Kidney epithelial cell (primary cell): ENCODE data around the gene OR51A2. TPM values are rescaled to one million over a fixed set of nuclear protein-coding genes. Genes with fewer than 3 reads are reported as not detected.
A peak's percentile ranks its signal among the peaks of the same experiment; 100 is the strongest.
"Not testable (repeated sequence)": the region's sequence is repeated elsewhere in the genome, so short reads cannot be mapped to it uniquely, and the experiment has no call there.

Experiments
- DNase-seq: peaks from one replicate; pipeline ENCODE4 v3.0.0-alpha.2; 2010; ENCODE audit warnings: low read depth
- H3K27me3 ChIP-seq: 2 replicates; pipeline ENCODE4 v1.6.0; 2011; ENCODE audit warnings: low read length; ENCODE audit not compliant: control insufficient read depth, insufficient read depth
- H3K36me3 ChIP-seq: 2 replicates; pipeline ENCODE4 v1.5.1; 2011; ENCODE audit warnings: low read length; ENCODE audit not compliant: control insufficient read depth, insufficient read depth
- H3K4me3 ChIP-seq: 2 replicates; pipeline ENCODE4 v1.5.1; 2011; ENCODE audit warnings: low read depth, mild to moderate bottlenecking, control low read depth, low read length
- total RNA-seq: library from RNA; depleted of rRNA; stranded (reverse); fragments of >200 nt; gene quantifications from 2 replicates; pipeline ENCODE4 v1.2.3, GENCODE V29; 2015
- TF ChIP-seq, protein P1 (sequence below): IDR thresholded peaks from 2 replicates; pipeline ENCODE4 v1.5.1; 2011; ENCODE audit warnings: mild to moderate bottlenecking, moderate library complexity, low read length, control low read depth, inconsistent platforms; ENCODE audit not compliant: insufficient read depth, poor library complexity, severe bottlenecking

The OR51A2 gene, protein sequence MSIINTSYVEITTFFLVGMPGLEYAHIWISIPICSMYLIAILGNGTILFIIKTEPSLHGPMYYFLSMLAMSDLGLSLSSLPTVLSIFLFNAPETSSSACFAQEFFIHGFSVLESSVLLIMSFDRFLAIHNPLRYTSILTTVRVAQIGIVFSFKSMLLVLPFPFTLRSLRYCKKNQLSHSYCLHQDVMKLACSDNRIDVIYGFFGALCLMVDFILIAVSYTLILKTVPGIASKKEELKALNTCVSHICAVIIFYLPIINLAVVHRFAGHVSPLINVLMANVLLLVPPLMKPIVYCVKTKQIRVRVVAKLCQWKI
- not detected in 2 replicates for total RNA-seq

- not testable (repeated sequence) for H3K36me3 ChIP-seq, H3K27me3 ChIP-seq, DNase-seq, H3K4me3 ChIP-seq
Observed at GRCh38 chr11:4955613-4956012, at the start of gene OR51A2. OR51A2 (minus strand) TSS chr11:4955713; CDS start chr11:4955713, 0 bp downstream.

DNA sequence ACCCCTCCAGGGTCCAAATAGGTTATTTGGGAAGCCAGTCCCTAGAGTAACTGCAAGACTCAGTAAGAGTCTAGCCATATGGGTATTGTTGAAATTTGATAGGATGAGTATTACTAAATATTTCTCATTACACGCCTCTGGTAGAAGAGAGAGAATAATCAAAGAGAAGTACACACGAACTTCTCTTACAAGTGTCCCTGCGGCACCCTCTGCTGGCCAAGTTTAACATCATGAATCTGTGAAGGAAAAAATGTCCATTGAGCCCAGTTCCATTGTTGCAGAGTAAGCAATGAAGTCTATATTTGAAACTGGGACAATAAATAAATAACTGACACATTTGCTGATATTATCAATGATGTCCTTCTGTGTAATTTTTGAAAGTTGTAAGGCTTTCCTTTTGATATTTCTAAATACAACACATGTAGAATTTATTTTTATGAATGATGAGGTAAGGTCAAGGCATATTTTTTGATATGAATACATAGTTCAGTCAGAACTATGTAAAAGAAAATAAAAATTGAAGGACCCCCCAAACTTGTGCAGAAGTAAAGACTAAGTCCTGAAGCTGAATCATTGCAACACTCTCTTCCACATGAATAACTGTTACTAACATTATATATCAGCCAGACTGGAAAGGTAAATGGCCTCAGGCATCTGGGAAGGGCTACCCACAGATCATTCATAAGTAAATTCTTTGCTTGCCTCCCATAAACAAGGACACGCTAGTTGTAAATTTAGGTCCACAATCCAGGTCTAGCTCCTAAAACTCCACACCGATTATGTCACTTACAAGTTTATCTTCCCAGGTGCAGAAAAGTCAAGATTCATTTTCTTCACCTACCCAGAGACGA, 49.1 kb upstream of the OR51A2 start:
- peak; percentile 10 for DNase-seq
- Histone ChIP-seq H3K27me3 (no peaks in the 10 kb centered on the region), H3K4me3 (no peak overlapping the region), H3K36me3 (no peaks in the 10 kb centered on the region)
- TF ChIP-seq, protein P1, sequence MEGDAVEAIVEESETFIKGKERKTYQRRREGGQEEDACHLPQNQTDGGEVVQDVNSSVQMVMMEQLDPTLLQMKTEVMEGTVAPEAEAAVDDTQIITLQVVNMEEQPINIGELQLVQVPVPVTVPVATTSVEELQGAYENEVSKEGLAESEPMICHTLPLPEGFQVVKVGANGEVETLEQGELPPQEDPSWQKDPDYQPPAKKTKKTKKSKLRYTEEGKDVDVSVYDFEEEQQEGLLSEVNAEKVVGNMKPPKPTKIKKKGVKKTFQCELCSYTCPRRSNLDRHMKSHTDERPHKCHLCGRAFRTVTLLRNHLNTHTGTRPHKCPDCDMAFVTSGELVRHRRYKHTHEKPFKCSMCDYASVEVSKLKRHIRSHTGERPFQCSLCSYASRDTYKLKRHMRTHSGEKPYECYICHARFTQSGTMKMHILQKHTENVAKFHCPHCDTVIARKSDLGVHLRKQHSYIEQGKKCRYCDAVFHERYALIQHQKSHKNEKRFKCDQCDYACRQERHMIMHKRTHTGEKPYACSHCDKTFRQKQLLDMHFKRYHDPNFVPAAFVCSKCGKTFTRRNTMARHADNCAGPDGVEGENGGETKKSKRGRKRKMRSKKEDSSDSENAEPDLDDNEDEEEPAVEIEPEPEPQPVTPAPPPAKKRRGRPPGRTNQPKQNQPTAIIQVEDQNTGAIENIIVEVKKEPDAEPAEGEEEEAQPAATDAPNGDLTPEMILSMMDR, result peak; percentile 71

DNA sequence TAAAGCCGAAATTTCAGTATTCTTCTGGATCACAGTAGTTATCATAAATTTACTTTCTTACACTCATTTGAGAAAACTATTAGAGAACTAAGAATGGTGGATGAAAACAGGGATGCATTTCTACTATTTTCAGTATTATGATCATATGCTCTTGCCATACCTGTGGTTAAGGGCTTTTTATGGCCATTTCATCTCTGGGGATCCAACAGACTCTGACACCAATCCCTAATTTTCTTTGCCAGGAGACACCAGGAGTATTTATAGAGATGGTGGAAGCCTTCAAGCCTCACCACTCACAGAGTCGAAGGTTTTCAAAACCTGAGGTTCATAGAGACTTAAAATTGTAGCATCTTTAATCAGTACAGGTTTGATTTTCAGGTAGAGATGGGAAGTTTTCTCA, 39.0 kb upstream of the OR51A2 start, which contains the start of gene OR51L1:
TSS of gene OR51L1 (plus strand) at position 301 of the 400 bp plus-strand sequence. CDS start 4,132 bp downstream, outside the sequence.
- Histone ChIP-seq H3K27me3 (no peaks in the 10 kb centered on the region), H3K36me3 (no peaks in the 10 kb centered on the region), H3K4me3 (no peak within 1 kb of the TSS)
- no peak for DNase-seq
- TF ChIP-seq, protein P1, result no peak

GRCh38 chr11:4991060-4991459, 35.5 kb upstream of the OR51A2 start:
- no peak for DNase-seq
- Histone ChIP-seq H3K36me3 (no peaks in the 10 kb centered on the region), H3K27me3 (no peaks in the 10 kb centered on the region), H3K4me3 (no peak overlapping the region)
- TF ChIP-seq, protein P1, result peak; percentile 45

- Histone ChIP-seq H3K4me3 (no peak overlapping the region), H3K36me3 (no peaks in the 10 kb centered on the region), H3K27me3 (no peaks in the 10 kb centered on the region)
- DNase-seq, result peak; percentile 78
- TF ChIP-seq, protein P1, result no peak
Observed at GRCh38 chr11:4983841-4984240, 28.3 kb upstream of the OR51A2 start.

DNA sequence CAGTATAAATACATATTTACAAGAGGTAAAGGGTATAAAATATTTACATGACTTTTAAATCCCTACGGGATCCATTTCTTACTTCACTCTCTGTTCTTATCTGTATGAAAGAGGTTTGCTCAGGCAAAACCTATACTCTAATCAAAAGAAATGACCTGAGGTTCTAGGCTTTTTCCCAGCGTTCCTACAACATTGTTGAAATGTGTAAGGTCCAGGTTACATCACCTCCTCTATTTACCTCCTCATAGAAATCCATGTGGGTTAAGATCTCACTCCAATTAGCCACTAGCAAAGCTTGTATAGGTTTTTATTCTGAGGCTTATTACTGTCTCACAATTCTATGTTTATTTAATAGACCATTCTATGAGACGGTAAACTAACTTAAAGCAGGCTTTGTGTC, 27.2 kb upstream of the OR51A2 start:
- TF ChIP-seq, protein P1, result no peak

More for the DNA sequence above, 27.2 kb upstream of the OR51A2 start:
- Histone ChIP-seq H3K36me3 (no peaks in the 10 kb centered on the region), H3K4me3 (no peak overlapping the region), H3K27me3 (no peaks in the 10 kb centered on the region)
- no peak for DNase-seq
